ENCODE results near the gene CDKL1. TPM values are rescaled to one million over a fixed set of nuclear protein-coding genes. Genes with fewer than 3 reads are reported as not detected.

CDKL1 gene
- total and polyA plus RNA-seq, 5 experiments from 2014 or later, result 0.90 to 9.0 (median 3.9) TPM

DNA sequence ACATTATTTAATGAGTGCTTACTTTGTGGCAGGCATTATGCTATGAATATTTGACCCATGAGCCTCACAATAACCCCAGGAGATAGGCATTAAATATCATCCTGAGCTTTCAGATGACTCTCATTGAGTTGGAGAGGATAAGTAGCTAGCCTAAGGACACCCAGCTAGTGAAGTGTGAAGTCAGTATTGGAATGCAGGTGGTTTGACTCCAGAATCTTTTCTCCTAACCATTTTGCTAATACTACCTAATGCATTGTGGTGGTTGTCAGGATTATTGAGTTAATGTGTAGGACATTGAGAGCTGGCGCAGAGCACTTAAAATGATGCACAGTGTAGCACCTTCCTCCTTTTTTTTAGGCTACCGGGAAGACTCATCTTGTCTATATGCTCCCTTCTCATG, 3.8 kb upstream of the CDKL1 start:
- POLR2A ChIA-PET, result no interaction called here
- Mint-ChIP-seq H3K4me3 (no peak overlapping the region), H3K9me3 (peaks cover 0 to 1% (median 0%) of the 10 kb centered on the region in 9 donors), H3K36me3 (no peaks in the 10 kb centered on the region), H3K4me1 (peaks cover 7 to 30% (median 16%) of the 10 kb centered on the region in 4 donors), H3K27me3 (peaks cover 0 to 3% (median 2%) of the 10 kb centered on the region in 5 donors), H3K27ac (no peak overlapping the region)
- DNase-seq (no peak), ATAC-seq (no peak)

DNA sequence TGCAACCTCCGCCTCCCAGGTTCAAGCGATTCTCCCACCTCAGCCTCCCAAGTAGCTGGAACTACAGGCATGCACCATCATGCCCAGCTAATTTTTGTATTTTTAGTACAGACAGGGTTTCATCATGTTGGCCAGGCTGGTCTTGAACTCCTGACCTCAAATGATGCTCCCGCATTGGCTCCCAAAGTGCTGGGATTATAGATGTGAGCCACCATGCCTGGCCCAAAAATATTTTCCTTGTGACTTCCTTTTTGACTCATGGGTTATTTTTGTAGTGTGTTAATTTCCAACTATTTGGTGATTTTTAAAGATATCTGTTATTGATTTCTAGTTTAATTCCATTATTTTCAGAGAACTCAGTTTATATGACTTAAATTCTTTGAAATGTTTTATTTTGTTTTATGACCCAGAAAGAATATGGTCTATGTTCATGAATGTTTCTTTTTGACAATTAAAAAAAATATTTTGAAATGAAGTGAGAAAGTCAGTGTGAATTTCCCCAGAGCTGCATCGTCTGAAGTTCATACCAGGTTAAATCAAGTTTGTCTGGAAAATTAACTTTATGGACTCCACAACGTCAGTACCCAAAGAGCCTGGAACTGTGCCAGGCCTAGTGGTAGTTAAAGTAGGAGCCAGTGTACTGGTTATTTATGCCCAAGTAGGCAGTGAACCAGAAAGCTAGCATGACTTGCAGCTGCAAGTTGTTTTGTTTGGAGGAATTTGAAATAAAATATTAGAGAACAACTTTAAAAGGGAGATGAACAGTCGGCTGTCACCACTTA, 2.8 kb upstream of the CDKL1 start:
- peaks cover 0 to 3% (median 2%) of the 10 kb centered on the region in 5 donors for H3K27me3 Mint-ChIP-seq
- peaks cover 7 to 31% (median 16%) of the 10 kb centered on the region in 4 donors for H3K4me1 Mint-ChIP-seq
- no peak for DNase-seq
- POLR2A ChIA-PET, result interaction anchor here (0.7 kb wide), 1 partner anchor 35 kb away, joined by 3 read pairs; no protein-coding TSS in a partner anchor
- H3K9me3 Mint-ChIP-seq, result no peaks in the 10 kb centered on the region
- ATAC-seq, result no peak
- no peak overlapping the region for H3K27ac Mint-ChIP-seq
- no peaks in the 10 kb centered on the region for H3K36me3 Mint-ChIP-seq
- no peak overlapping the region for H3K4me3 Mint-ChIP-seq

DNA sequence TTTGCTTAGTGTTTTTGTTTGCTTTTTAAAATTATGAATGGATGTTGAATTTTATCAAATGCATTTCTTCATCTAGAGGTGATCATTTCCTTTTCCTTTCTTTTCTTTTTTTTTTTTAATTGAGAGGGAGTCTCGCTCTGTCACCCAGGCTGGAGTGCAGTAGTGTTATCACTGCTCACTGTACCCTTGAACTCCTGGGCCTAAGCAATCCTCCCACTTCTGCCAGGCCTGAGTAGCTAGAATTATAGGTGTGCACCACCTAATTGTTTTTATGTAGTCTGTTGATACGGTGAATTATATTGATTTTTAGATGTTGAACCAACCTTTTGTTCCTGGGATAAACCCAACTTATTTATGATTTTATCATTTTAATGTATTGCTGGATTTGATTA, 1.5 kb upstream of the CDKL1 start:
- DNase-seq, result no peak
- no peaks in the 10 kb centered on the region for H3K36me3 Mint-ChIP-seq
- H3K4me1 Mint-ChIP-seq, result peaks cover 7 to 34% (median 16%) of the 10 kb centered on the region in 4 donors
- no peak overlapping the region for H3K27ac Mint-ChIP-seq
- POLR2A ChIA-PET, result interaction anchor here (0.7 kb wide), 1 partner anchor 51 kb away, joined by 4 read pairs; no protein-coding TSS in a partner anchor
- no peaks in the 10 kb centered on the region for H3K9me3 Mint-ChIP-seq
- H3K4me3 Mint-ChIP-seq, result peak overlapping the region in 6 of 10 donors; percentile 19 to 89 (median 32)
- no peak for ATAC-seq
- peaks cover 0 to 3% (median 2%) of the 10 kb centered on the region in 5 donors for H3K27me3 Mint-ChIP-seq

DNA sequence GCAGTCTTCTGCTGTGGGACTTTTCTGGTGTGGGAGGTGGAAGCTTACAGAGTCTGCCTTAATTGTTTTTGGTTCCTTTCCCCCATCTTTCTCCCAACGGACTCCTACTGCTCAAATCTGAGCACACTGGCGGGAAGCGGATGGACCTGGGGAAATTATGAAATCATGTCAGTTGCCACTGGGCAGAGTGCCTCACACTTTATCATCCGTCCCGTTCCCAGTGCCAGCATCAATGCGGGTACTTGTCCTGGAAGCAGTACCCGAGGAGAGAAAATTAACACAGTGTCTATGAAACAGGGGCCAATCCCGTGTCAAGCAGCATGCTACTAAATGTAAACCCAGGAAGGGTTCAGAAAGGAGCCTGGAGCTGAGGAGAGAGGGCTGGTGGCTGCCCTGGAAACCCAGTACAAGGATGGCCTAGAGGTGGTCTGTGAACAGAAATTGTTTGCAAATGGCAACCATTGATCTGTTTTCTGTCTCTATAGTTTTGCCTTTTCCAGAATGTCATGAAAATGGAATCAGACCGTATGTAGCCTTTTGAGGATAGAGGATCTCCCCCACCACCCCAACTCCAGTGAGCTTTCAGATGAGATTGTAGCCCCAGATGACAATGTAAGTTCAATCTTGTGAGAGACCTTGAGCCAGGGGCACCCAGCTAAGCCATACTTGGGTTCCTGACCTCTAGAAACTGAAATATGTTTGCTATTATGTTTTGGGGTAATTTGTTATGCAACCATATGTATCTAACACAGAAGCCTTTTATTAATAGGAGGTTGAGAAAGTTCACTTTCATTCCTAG, 908 bp upstream of the CDKL1 start:
- POLR2A ChIA-PET, result no interaction called here
- no peak for DNase-seq
- ATAC-seq, result no peak
- Mint-ChIP-seq H3K36me3 (no peaks in the 10 kb centered on the region), H3K4me3 (peak overlapping the region; percentile 80 to 90 (median 84)), H3K4me1 (peaks cover 7 to 34% (median 16%) of the 10 kb centered on the region in 4 donors), H3K27me3 (peaks cover 0 to 9% (median 2%) of the 10 kb centered on the region in 5 donors), H3K27ac (peak overlapping the region in 5 of 10 donors; percentile 11 to 70 (median 23)), H3K9me3 (no peaks in the 10 kb centered on the region)

GRCh38 chr14:50395448-50395847, 1.2 kb downstream of the CDKL1 start:
- POLR2A ChIA-PET, result no interaction called here
- H3K4me3 Mint-ChIP-seq, result peak overlapping the region in 8 of 10 donors; percentile 19 to 94 (median 91)
- peaks cover 7 to 34% (median 16%) of the 10 kb centered on the region in 4 donors for H3K4me1 Mint-ChIP-seq
- DNase-seq, result no peak
- H3K27ac Mint-ChIP-seq, result no peak overlapping the region
- no peak for ATAC-seq
- H3K9me3 Mint-ChIP-seq, result no peaks in the 10 kb centered on the region
- peaks cover 0 to 15% (median 2%) of the 10 kb centered on the region in 5 donors for H3K27me3 Mint-ChIP-seq
- no peaks in the 10 kb centered on the region for H3K36me3 Mint-ChIP-seq

GRCh38 chr14:50394713-50395112, 2.0 kb downstream of the CDKL1 start:
- Mint-ChIP-seq H3K27ac (no peak overlapping the region), H3K27me3 (peaks cover 0 to 15% (median 2%) of the 10 kb centered on the region in 5 donors), H3K4me1 (peaks cover 7 to 27% (median 16%) of the 10 kb centered on the region in 4 donors), H3K9me3 (no peaks in the 10 kb centered on the region), H3K4me3 (peak overlapping the region in 1 of 10 donors; percentile 94), H3K36me3 (no peaks in the 10 kb centered on the region)
- POLR2A ChIA-PET, result no interaction called here
- DNase-seq (no peak), ATAC-seq (no peak)

DNA sequence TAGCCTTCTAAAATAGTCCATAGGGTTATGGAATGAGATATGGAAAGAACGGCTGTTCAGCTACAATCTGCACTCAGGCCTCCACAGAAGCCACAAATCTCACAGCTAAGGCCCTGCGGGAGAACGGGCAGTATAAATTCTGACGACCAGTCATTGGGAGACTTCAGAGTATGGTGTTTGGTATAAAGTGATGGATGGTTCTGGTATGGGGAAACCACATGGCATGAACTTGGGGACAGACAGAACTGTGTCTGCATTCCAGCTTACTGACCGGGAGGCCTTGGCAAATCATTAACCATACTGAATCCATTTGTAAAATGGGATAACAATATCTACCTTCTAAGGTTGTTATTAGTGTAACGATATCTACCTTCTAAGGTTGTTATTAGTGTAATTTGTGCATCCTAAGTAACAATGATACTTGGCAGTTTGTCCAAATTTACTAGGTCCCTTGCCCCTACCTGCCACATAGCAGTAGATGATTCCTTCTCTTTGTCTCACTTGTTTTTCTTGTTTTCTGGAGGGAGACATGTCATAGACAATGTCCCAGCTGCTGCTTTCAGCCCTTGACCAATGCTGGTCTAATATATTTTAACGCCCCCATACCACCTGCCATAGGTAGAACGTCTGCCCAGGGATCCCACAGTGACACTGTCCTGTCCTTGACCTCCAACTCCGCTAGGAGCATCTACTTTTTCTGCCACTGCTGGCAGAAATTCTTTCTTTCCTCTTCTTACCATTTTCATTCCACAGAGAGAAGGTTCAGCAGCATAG, 6.8 kb downstream of the CDKL1 start:
- Mint-ChIP-seq H3K36me3 (peaks cover 0 to 2% (median 0%) of the 10 kb centered on the region in 3 donors), H3K27me3 (peaks cover 0 to 12% (median 0%) of the 10 kb centered on the region in 5 donors), H3K4me1 (peaks cover 0 to 7% (median 0%) of the 10 kb centered on the region in 4 donors), H3K4me3 (no peak overlapping the region), H3K27ac (peak overlapping the region in 2 of 10 donors; percentile 13 to 18), H3K9me3 (no peaks in the 10 kb centered on the region)
- no peak for DNase-seq
- ATAC-seq, result no peak
- POLR2A ChIA-PET, result interaction anchor here (0.7 kb wide), 1 partner anchor 81 kb away, joined by 3 read pairs; no protein-coding TSS in a partner anchor

DNA sequence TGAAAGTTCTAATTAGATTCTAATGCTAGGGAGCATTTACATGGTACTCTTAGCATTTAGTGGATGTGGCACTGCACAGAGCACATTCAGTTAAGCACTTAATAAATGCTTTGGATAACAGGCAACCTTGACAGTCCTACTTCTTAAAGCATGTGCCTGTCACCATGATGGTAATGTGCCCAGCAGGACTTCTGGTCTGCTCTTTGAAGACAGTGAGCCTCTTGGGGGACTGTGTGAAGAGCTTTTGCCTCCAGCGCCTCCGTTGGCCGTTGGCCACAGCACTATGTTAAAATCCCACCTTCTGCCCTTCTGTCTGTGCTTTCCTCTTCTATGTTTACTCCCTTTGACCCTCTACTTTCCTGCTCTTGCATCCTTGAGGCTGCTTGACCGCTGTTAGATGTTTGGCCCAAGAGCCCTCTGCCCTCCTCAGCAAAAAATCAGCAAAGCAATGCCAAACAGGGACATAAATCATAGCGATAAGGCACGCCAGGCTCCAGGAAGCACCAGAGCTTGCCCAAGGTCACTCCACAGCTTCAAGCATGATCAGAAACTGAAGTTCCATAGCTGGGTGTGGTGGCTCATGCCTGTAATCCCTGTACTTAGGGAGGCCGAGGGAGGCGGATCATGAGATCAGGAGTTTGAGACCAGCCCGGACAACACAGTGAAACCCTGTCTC, 8.3 kb downstream of the CDKL1 start:
- Mint-ChIP-seq H3K4me1 (no peaks in the 10 kb centered on the region), H3K27me3 (peaks cover 0 to 12% (median 0%) of the 10 kb centered on the region in 5 donors), H3K9me3 (no peaks in the 10 kb centered on the region), H3K4me3 (no peak overlapping the region), H3K27ac (peak overlapping the region in 2 of 10 donors; percentile 9 to 11), H3K36me3 (peaks cover 0 to 2% (median 0%) of the 10 kb centered on the region in 3 donors)
- DNase-seq, result no peak
- ATAC-seq, result no peak
- POLR2A ChIA-PET, result no interaction called here

DNA sequence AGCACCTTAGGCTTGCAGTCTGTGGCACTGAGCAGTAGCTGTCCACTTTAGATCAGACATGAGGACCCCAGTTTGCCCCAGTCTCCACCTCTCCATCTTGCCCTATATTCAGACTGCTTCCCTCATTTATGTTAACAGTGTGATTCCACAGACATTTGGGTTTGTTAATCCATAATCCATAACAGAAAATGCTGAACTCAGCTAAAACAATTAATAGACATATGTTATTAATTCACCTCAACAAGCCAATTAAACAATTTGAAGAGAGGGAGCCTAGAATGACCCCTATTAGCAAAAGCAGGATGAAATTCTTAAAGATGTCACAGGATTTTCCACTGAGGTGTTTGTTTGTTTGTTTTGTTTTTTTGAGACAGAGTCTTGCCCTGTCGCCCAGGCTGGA, 9.1 kb downstream of the CDKL1 start:
- H3K36me3 Mint-ChIP-seq, result peaks cover 0 to 2% (median 0%) of the 10 kb centered on the region in 3 donors
- no peaks in the 10 kb centered on the region for H3K9me3 Mint-ChIP-seq
- ATAC-seq (no peak), DNase-seq (no peak)
- peak overlapping the region in 1 of 10 donors; percentile 64 for H3K27ac Mint-ChIP-seq
- POLR2A ChIA-PET, result no interaction called here
- no peaks in the 10 kb centered on the region for H3K4me1 Mint-ChIP-seq
- peaks cover 0 to 6% (median 0%) of the 10 kb centered on the region in 5 donors for H3K27me3 Mint-ChIP-seq
- H3K4me3 Mint-ChIP-seq, result no peak overlapping the region

- POLR2A ChIA-PET, result no interaction called here
- H3K27ac Mint-ChIP-seq, result no peak overlapping the region
- no peaks in the 10 kb centered on the region for H3K27me3 Mint-ChIP-seq
- ATAC-seq (no peak), DNase-seq (no peak)
- H3K9me3 Mint-ChIP-seq, result no peaks in the 10 kb centered on the region
- H3K4me3 Mint-ChIP-seq, result no peak overlapping the region
- no peaks in the 10 kb centered on the region for H3K4me1 Mint-ChIP-seq
- peaks cover 0 to 2% (median 0%) of the 10 kb centered on the region in 3 donors for H3K36me3 Mint-ChIP-seq
Observed at GRCh38 chr14:50383618-50384225, 13.0 kb downstream of the CDKL1 start.

DNA sequence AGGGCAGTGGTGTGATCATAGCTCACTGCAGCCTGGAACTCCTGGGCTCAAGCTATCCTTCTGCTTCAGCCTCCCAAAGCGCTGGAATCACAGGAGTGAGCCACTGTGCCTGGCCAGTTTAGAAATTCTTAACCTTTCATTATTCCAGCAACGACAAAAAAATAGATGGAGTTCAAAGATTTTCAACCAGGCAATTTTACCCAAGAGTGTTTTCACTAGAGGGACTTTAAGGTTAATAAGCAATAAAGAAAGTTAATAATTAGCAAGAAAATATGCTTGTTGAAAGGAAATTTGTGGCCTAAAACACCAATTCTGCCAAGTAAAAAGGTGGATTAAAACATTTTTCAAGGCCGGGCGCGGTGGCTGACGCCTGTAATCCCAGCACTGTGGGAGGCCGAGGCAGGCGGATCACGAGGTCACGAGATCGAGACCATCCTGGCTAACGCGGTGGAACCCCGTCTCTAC, 14.8 kb downstream of the CDKL1 start:
- DNase-seq, result no peak
- Mint-ChIP-seq H3K9me3 (no peaks in the 10 kb centered on the region), H3K4me1 (no peaks in the 10 kb centered on the region), H3K4me3 (no peak overlapping the region), H3K36me3 (no peaks in the 10 kb centered on the region), H3K27ac (peak overlapping the region in 1 of 10 donors; percentile 58), H3K27me3 (no peaks in the 10 kb centered on the region)
- ATAC-seq, result no peak
- POLR2A ChIA-PET, result no interaction called here

Measured in naive thymus-derived CD8-positive, alpha-beta T cell (primary cell).